Keratinocyte (primary cell): Measurements from ENCODE around the gene PARN.

ENCODE experiments used
- CTCF ChIP-seq, 3 experiments: IDR thresholded peaks in 1 of 3; conservative IDR thresholded peaks in 1 of 3; optimal IDR thresholded peaks in 1 of 3; 2 replicates in 2 of 3; 3 replicates in 1 of 3; pipeline versions ENCODE3 to v1.5.1; 2011; ENCODE audit warnings: low read length in 3 of 3, mild to moderate bottlenecking in 3 of 3, moderate library complexity in 2 of 3, control low read depth in 1 of 3, inconsistent platforms in 1 of 3; ENCODE audit not compliant: insufficient read depth in 2 of 3; ENCODE audit errors: extremely low read depth in 1 of 3
- EZH2 ChIP-seq: IDR thresholded peaks from one replicate; pipeline ENCODE4 v1.6.1; 2012; ENCODE audit warnings: inconsistent platforms, mild to moderate bottlenecking, low read length, moderate library complexity

- TF ChIP-seq CTCF (optimal IDR thresholded peaks at IDR 0.05 in 1 of 3, IDR thresholded peaks at IDR 0.05 in 1 of 3, conservative IDR thresholded peaks at IDR 0.05 in 1 of 3; ENCODE audit: extremely low read depth in 1 of 3, insufficient read depth in 2 of 3, low read length in 3 of 3) (no peak), EZH2 (no peak)
Observed at GRCh38 chr16:14454391-14454790, 175.7 kb downstream of the PARN start.
